Measurements from ENCODE around the gene ZP2. TPM values are rescaled to one million over a fixed set of nuclear protein-coding genes. Genes with fewer than 3 reads are reported as not detected.

The ZP2 gene
- total RNA-seq, 1 donor from 2014 or later = not detected

GRCh38 chr16:21192991-21193390 lies 18.4 kb downstream of the ZP2 start:
- Mint-ChIP-seq H3K9me3 (ENCODE audit: low read depth) (peaks cover 3% of the 10 kb centered on the region), H3K4me3 (ENCODE audit: unreplicated experiment) (no peak overlapping the region), H3K27ac (ENCODE audit: unreplicated experiment) (no peak overlapping the region), H3K27me3 (ENCODE audit: low read depth) (peaks cover 20% of the 10 kb centered on the region), H3K36me3 (ENCODE audit: low read depth) (no peaks in the 10 kb centered on the region), H3K4me1 (ENCODE audit: low read depth) (peaks cover 9% of the 10 kb centered on the region)
- no peak for DNase-seq (ENCODE audit: low spot score)
- no peak for TF ChIP-seq CTCF (IDR thresholded peaks at IDR 0.05)

- Mint-ChIP-seq H3K27ac (ENCODE audit: unreplicated experiment) (no peak overlapping the region), H3K9me3 (ENCODE audit: low read depth) (peaks cover 3% of the 10 kb centered on the region), H3K36me3 (ENCODE audit: low read depth) (no peaks in the 10 kb centered on the region), H3K27me3 (ENCODE audit: low read depth) (peaks cover 13% of the 10 kb centered on the region), H3K4me1 (ENCODE audit: low read depth) (peaks cover 9% of the 10 kb centered on the region), H3K4me3 (ENCODE audit: unreplicated experiment) (no peak overlapping the region)
- TF ChIP-seq CTCF (IDR thresholded peaks at IDR 0.05) = no peak
- DNase-seq (ENCODE audit: low spot score) = no peak
Observed at GRCh38 chr16:21190599-21190998, 20.8 kb downstream of the ZP2 start.

- Mint-ChIP-seq H3K9me3 (ENCODE audit: low read depth) (peaks cover 3% of the 10 kb centered on the region), H3K4me3 (ENCODE audit: unreplicated experiment) (no peak overlapping the region), H3K27me3 (ENCODE audit: low read depth) (peaks cover 12% of the 10 kb centered on the region), H3K4me1 (ENCODE audit: low read depth) (peaks cover 9% of the 10 kb centered on the region), H3K27ac (ENCODE audit: unreplicated experiment) (no peak overlapping the region), H3K36me3 (ENCODE audit: low read depth) (no peaks in the 10 kb centered on the region)
- DNase-seq (ENCODE audit: low spot score) = no peak
- TF ChIP-seq CTCF (IDR thresholded peaks at IDR 0.05) = no peak
Observed at GRCh38 chr16:21190013-21190412, 21.4 kb downstream of the ZP2 start.

GRCh38 chr16:21189311-21189710 lies 22.1 kb downstream of the ZP2 start:
- no peak for TF ChIP-seq CTCF (IDR thresholded peaks at IDR 0.05)
- no peak for DNase-seq (ENCODE audit: low spot score)
- H3K27ac Mint-ChIP-seq (ENCODE audit: unreplicated experiment) = no peak overlapping the region
- H3K4me1 Mint-ChIP-seq (ENCODE audit: low read depth) = peaks cover 9% of the 10 kb centered on the region
- peaks cover 3% of the 10 kb centered on the region for H3K9me3 Mint-ChIP-seq (ENCODE audit: low read depth)
- H3K36me3 Mint-ChIP-seq (ENCODE audit: low read depth) = no peaks in the 10 kb centered on the region
- H3K4me3 Mint-ChIP-seq (ENCODE audit: unreplicated experiment) = no peak overlapping the region
- peaks cover 5% of the 10 kb centered on the region for H3K27me3 Mint-ChIP-seq (ENCODE audit: low read depth)

- Mint-ChIP-seq H3K27ac (ENCODE audit: unreplicated experiment) (no peak overlapping the region), H3K4me3 (ENCODE audit: unreplicated experiment) (no peak overlapping the region), H3K4me1 (ENCODE audit: low read depth) (peaks cover 9% of the 10 kb centered on the region), H3K36me3 (ENCODE audit: low read depth) (peaks cover 10% of the 10 kb centered on the region), H3K9me3 (ENCODE audit: low read depth) (peaks cover 3% of the 10 kb centered on the region), H3K27me3 (ENCODE audit: low read depth) (no peaks in the 10 kb centered on the region)
- no peak for TF ChIP-seq CTCF (IDR thresholded peaks at IDR 0.05)
- no peak for DNase-seq (ENCODE audit: low spot score)
Observed at GRCh38 chr16:21186326-21186691, 25.1 kb downstream of the ZP2 start.

All from chondrocyte (in vitro differentiated cells).